H1 (cell line): ENCODE measurements around the gene STARD3. TPM values are rescaled to one million over a fixed set of nuclear protein-coding genes. Genes with fewer than 3 reads are reported as not detected.

Experiments used
- RBBP5 ChIP-seq: IDR thresholded peaks from 2 replicates; pipeline ENCODE4 v1.7.1; 2012; ENCODE audit warnings: low read depth, mild to moderate bottlenecking, inconsistent platforms, low read length, moderate library complexity, borderline replicate concordance
- polyA plus RNA-seq, 7 experiments: library from polyadenylated mRNA; depleted of rRNA in 3 of 7; stranded (reverse) in 5 of 7; unstranded in 2 of 7; fragments of >200 nt in 5 of 7; fragments of 200-250 nt in 2 of 7; gene quantifications; 1 replicate in 5 of 7; 2 replicates in 1 of 7; 4 replicates in 1 of 7; pipeline versions ENCODE4 v1.2.1 to v1.2.3, GENCODE V29; 2011 to 2013; ENCODE audit warnings: missing spikeins in 2 of 7, mixed read lengths in 2 of 7
- total RNA-seq: library from RNA; stranded (reverse); fragmentation: NEBNext Ultra II Directional; extraction: Animal tissue kit (Norgen Biotek cat#: 25700); gene quantifications from 2 replicates; pipeline ENCODE4 v1.2.1, GENCODE V29; 2021

Gene STARD3
- total and polyA plus RNA-seq, 2 of the 8 experiments (the other 6 are each of a cell fraction or from before 2014, with no cell fraction given) = 47.6 to 80.3 TPM

DNA sequence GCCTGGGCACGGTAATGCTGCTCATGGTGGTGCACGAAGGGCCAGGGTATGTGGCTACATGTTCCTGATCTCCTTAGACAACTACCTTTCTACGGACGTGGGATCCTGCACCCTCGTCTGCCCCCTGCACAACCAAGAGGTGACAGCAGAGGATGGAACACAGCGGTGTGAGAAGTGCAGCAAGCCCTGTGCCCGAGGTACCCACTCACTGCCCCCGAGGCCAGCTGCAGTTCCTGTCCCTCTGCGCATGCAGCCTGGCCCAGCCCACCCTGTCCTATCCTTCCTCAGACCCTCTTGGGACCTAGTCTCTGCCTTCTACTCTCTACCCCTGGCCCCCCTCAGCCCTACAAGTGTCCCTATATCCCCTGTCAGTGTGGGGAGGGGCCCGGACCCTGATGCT lies 74.9 kb downstream of the STARD3 start (continued):
- no peak for TF ChIP-seq RBBP5
- TF ChIP-seq, all 59 proteins: peak for 0

Other genes starting within 250 kb of the STARD3 start
- gene FBXL20, start 235.5 kb upstream of the STARD3 start, total RNA-seq = 10.3 and 11.0 TPM in 2 replicates
- gene FBXL20, start 235.5 kb upstream of the STARD3 start, polyA plus RNA-seq (2011; rRNA removed) = 4.3 and 5.5 TPM in 2 replicates
- gene MED1, start 185.9 kb upstream of the STARD3 start, total RNA-seq = 56.5 and 57.6 TPM in 2 replicates
- 17.8 and 24.7 TPM in 2 replicates for gene MED1, start 185.9 kb upstream of the STARD3 start, polyA plus RNA-seq (2011; rRNA removed)
- gene CDK12, start 175.7 kb upstream of the STARD3 start, total RNA-seq = 68.9 and 70.3 TPM in 2 replicates
- gene CDK12, start 175.7 kb upstream of the STARD3 start, polyA plus RNA-seq (2011; rRNA removed) = 14.8 and 16.0 TPM in 2 replicates
- gene NEUROD2, start 29.2 kb upstream of the STARD3 start, total RNA-seq = not detected in 2 replicates
- not detected in 2 replicates for gene NEUROD2, start 29.2 kb upstream of the STARD3 start, polyA plus RNA-seq (2011; rRNA removed)
- gene PPP1R1B, start 10.2 kb upstream of the STARD3 start, total RNA-seq = 9.4 and 10.7 TPM in 2 replicates
- gene PPP1R1B, start 10.2 kb upstream of the STARD3 start, polyA plus RNA-seq (2011; rRNA removed) = 21.0 and 22.3 TPM in 2 replicates
- 1.4 TPM in 2 replicates for gene TCAP, start 28.2 kb downstream of the STARD3 start, total RNA-seq
- gene TCAP, start 28.2 kb downstream of the STARD3 start, polyA plus RNA-seq (2011; rRNA removed) = 0.82 and 1.3 TPM in 2 replicates
- gene PNMT, start 31.3 kb downstream of the STARD3 start, total RNA-seq = 4.4 and 5.6 TPM in 2 replicates
- gene PNMT, start 31.3 kb downstream of the STARD3 start, polyA plus RNA-seq (2011; rRNA removed) = 10.5 and 10.9 TPM in 2 replicates
- gene PGAP3, start 50.9 kb downstream of the STARD3 start, total RNA-seq = 18.5 and 21.0 TPM in 2 replicates
- gene PGAP3, start 50.9 kb downstream of the STARD3 start, polyA plus RNA-seq (2011; rRNA removed) = 30.7 and 32.2 TPM in 2 replicates
- gene ERBB2, start 62.9 kb downstream of the STARD3 start, total RNA-seq = 394 and 403 TPM in 2 replicates
- gene ERBB2, start 62.9 kb downstream of the STARD3 start, polyA plus RNA-seq (2011; rRNA removed) = 183 and 278 TPM in 2 replicates
- 29.6 and 30.0 TPM in 2 replicates for gene MIEN1, start 93.4 kb downstream of the STARD3 start, total RNA-seq
- gene MIEN1, start 93.4 kb downstream of the STARD3 start, polyA plus RNA-seq (2011; rRNA removed) = 54.9 and 57.9 TPM in 2 replicates
- gene GRB7, start 100.8 kb downstream of the STARD3 start, total RNA-seq = 30.9 and 32.2 TPM in 2 replicates
- gene GRB7, start 100.8 kb downstream of the STARD3 start, polyA plus RNA-seq (2011; rRNA removed) = 41.5 and 61.7 TPM in 2 replicates
- 0.52 and 0.56 TPM in 2 replicates for gene IKZF3, start 227.2 kb downstream of the STARD3 start, total RNA-seq
- 0.23 and 0.31 TPM in 2 replicates for gene IKZF3, start 227.2 kb downstream of the STARD3 start, polyA plus RNA-seq (2011; rRNA removed)
- gene ZPBP2, start 231.1 kb downstream of the STARD3 start, total RNA-seq = not detected in 2 replicates
- gene ZPBP2, start 231.1 kb downstream of the STARD3 start, polyA plus RNA-seq (2011; rRNA removed) = not detected in 2 replicates